AG09319 (cell line): Measurements from ENCODE around the gene SLIT1.

Experiments used
- DNase-seq: peaks from one replicate; pipeline ENCODE4 v3.0.0-alpha.2; 2010; ENCODE audit warnings: low read depth; ENCODE audit errors: extremely low read depth
- CTCF ChIP-seq: IDR thresholded peaks from 2 replicates; pipeline ENCODE4 v1.5.1; 2011; ENCODE audit warnings: low read depth, mild to moderate bottlenecking, inconsistent platforms, low read length, moderate library complexity

The SLIT1 gene

GRCh38 chr10:97019213-97019844, 166.4 kb downstream of the SLIT1 start:
- TF ChIP-seq CTCF = no peak
- no peak for DNase-seq

GRCh38 chr10:97018251-97019212, 167.2 kb downstream of the SLIT1 start:
- TF ChIP-seq CTCF = no peak
- DNase-seq = no peak

- no peak for DNase-seq
Measured at GRCh38 chr10:97017474-97017903, 168.3 kb downstream of the SLIT1 start.

GRCh38 chr10:97016728-97017473, 168.9 kb downstream of the SLIT1 start:
- no peak for TF ChIP-seq CTCF
- no peak for DNase-seq

More at GRCh38 chr10:97017474-97017903, 168.3 kb downstream of the SLIT1 start:
- no peak for TF ChIP-seq CTCF

DNA sequence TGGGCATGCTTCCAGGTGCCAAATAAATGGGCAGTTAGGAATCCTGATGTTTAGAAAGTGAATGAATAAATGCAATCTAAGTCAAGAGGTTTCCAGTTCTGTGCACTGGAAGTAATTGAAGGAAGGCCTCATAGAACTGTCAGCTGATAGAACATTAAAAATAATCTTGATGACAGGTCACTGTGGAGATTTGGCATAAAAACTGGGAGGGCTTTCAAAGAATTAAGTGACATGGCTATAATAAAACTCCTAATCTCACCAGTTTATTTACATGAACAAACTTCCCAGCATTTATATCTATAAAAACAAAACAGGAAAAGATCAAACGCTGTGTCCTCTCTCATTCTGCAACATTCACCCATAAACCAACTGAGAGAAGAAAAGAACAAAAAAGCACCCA, 170.5 kb downstream of the SLIT1 start:
- DNase-seq = no peak
- no peak for TF ChIP-seq CTCF

GRCh38 chr10:97013983-97014382, 171.8 kb downstream of the SLIT1 start:
- DNase-seq = no peak

More at GRCh38 chr10:97013983-97014382, 171.8 kb downstream of the SLIT1 start:
- no peak for TF ChIP-seq CTCF
